DMS53 (cell line): ENCODE measurements around the gene BBS4.
"Not testable (repeated sequence)": the region's sequence is repeated elsewhere in the genome, so short reads cannot be mapped to it uniquely, and the experiment has no call there.

Experiments
- DNase-seq: peaks from one replicate; lab custom pipeline; 2025; lab: John Stamatoyannopoulos, UW

Gene BBS4

GRCh38 chr15:72700076-72700475 lies 14.1 kb downstream of the BBS4 start:
- no peak for DNase-seq

- no peak for DNase-seq
Measured at GRCh38 chr15:72706266-72706665, 20.3 kb downstream of the BBS4 start.

GRCh38 chr15:72708551-72709303 lies 22.7 kb downstream of the BBS4 start:
- DNase-seq, result not testable (repeated sequence)

GRCh38 chr15:72722071-72722696 lies 36.2 kb downstream of the BBS4 start:
- peak; percentile 81 for DNase-seq

- no peak for DNase-seq
Measured at GRCh38 chr15:72724028-72724427, 38.0 kb downstream of the BBS4 start.

GRCh38 chr15:72725446-72725845 lies 39.4 kb downstream of the BBS4 start:
- DNase-seq, result no peak

- DNase-seq, result not testable (repeated sequence)
Measured at GRCh38 chr15:72725851-72726250, 39.8 kb downstream of the BBS4 start.

- DNase-seq, result no peak
Measured at GRCh38 chr15:72727154-72727553, 41.1 kb downstream of the BBS4 start.

GRCh38 chr15:72728249-72728648 lies 42.2 kb downstream of the BBS4 start:
- not testable (repeated sequence) for DNase-seq

- no peak for DNase-seq
Measured at GRCh38 chr15:72728821-72729220, 42.8 kb downstream of the BBS4 start.

- no peak for DNase-seq
Measured at GRCh38 chr15:72732086-72732485, 46.1 kb downstream of the BBS4 start.

- DNase-seq, result no peak
Measured at GRCh38 chr15:72732516-72732915, 46.5 kb downstream of the BBS4 start.

GRCh38 chr15:72733941-72734738 lies 48.1 kb downstream of the BBS4 start:
- peak; percentile 36 for DNase-seq

GRCh38 chr15:72735111-72735510 lies 49.1 kb downstream of the BBS4 start:
- DNase-seq, result peak; percentile 9

- DNase-seq, result no peak
Measured at GRCh38 chr15:72737061-72737460, 51.1 kb downstream of the BBS4 start.

- DNase-seq, result no peak
Measured at GRCh38 chr15:72737723-72738122, 51.7 kb downstream of the BBS4 start.

- no peak for DNase-seq
Measured at GRCh38 chr15:72740219-72740618, 54.2 kb downstream of the BBS4 start.

GRCh38 chr15:72749700-72750099 lies 63.7 kb downstream of the BBS4 start:
- DNase-seq, result no peak

GRCh38 chr15:72751751-72752455 lies 65.9 kb downstream of the BBS4 start:
- no peak for DNase-seq

- no peak for DNase-seq
Measured at GRCh38 chr15:72754096-72754495, 68.1 kb downstream of the BBS4 start.

GRCh38 chr15:72758182-72758581 lies 72.2 kb downstream of the BBS4 start:
- DNase-seq, result no peak

GRCh38 chr15:72760590-72761260 lies 74.7 kb downstream of the BBS4 start:
- DNase-seq, result no peak
